WTC11 (cell line): Measurements from ENCODE around the gene FGF1. TPM values are rescaled to one million over a fixed set of nuclear protein-coding genes. Genes with fewer than 3 reads are reported as not detected.

Source experiments
- AFF4 ChIP-seq: sonication (generic); formaldehyde crosslinking; IDR thresholded peaks from 2 replicates; pipeline ENCODE4 v1.8.1; 2023; ENCODE audit warnings: mild to moderate bottlenecking, missing genetic modification reagents, borderline replicate concordance
- ATF1 ChIP-seq: sonication (generic); formaldehyde crosslinking; IDR thresholded peaks from 2 replicates; pipeline ENCODE4 v1.8.1; 2023; ENCODE audit warnings: mild to moderate bottlenecking, moderate library complexity, missing genetic modification reagents
- ATF3 ChIP-seq: sonication (generic); formaldehyde crosslinking; conservative IDR thresholded peaks from 2 replicates; pipeline ENCODE4 v1.8.1; 2022; ENCODE audit warnings: mild to moderate bottlenecking, missing genetic modification reagents
- ATF6 ChIP-seq: sonication (generic); formaldehyde crosslinking; IDR thresholded peaks from 2 replicates; pipeline ENCODE4 v1.8.1; 2023; ENCODE audit warnings: mild to moderate bottlenecking, missing genetic modification reagents
- E2F1 ChIP-seq: sonication (generic); formaldehyde crosslinking; IDR thresholded peaks from 2 replicates; pipeline ENCODE4 v1.8.0; 2022; ENCODE audit warnings: mild to moderate bottlenecking, missing genetic modification reagents
- E2F4 ChIP-seq: sonication (generic); formaldehyde crosslinking; IDR thresholded peaks from 2 replicates; pipeline ENCODE4 v1.8.1; 2022; ENCODE audit warnings: low read depth, mild to moderate bottlenecking, moderate library complexity, missing genetic modification reagents, borderline replicate concordance
- ESRRA ChIP-seq: sonication (generic); formaldehyde crosslinking; IDR thresholded peaks from 2 replicates; pipeline ENCODE4 v1.8.1; 2022; ENCODE audit warnings: mild to moderate bottlenecking, missing genetic modification reagents, borderline replicate concordance
- GABPB1 ChIP-seq: sonication (generic); formaldehyde crosslinking; IDR thresholded peaks from 2 replicates; pipeline ENCODE4 v1.8.1; 2023; ENCODE audit warnings: mild to moderate bottlenecking, missing genetic modification reagents
- GRHL2 ChIP-seq: fragments of 250-450 bp; sonication (Bioruptor Pico); IDR thresholded peaks from 2 replicates; pipeline ENCODE4 v1.8.0; 2022; ENCODE audit warnings: mild to moderate bottlenecking, moderate library complexity; ENCODE audit not compliant: insufficient replicate concordance, severe bottlenecking
- IRF1 ChIP-seq: sonication (generic); formaldehyde crosslinking; IDR thresholded peaks from 2 replicates; pipeline ENCODE4 v1.8.0; 2023; ENCODE audit warnings: missing genetic modification reagents
- MYBL2 ChIP-seq: sonication (generic); formaldehyde crosslinking; IDR thresholded peaks from 2 replicates; pipeline ENCODE4 v1.8.1; 2023; ENCODE audit warnings: mild to moderate bottlenecking, moderate library complexity, missing genetic modification reagents
- NFE2L1 ChIP-seq: sonication (generic); formaldehyde crosslinking; IDR thresholded peaks from 2 replicates; pipeline ENCODE4 v1.8.1; 2023; ENCODE audit warnings: missing genetic modification reagents
- NR2C2 ChIP-seq: sonication (generic); formaldehyde crosslinking; IDR thresholded peaks from 2 replicates; pipeline ENCODE4 v1.8.0; 2022; ENCODE audit warnings: mild to moderate bottlenecking, missing genetic modification reagents
- RORB ChIP-seq: fragments of 250-450 bp; sonication (Bioruptor Pico); IDR thresholded peaks from 2 replicates; pipeline ENCODE4 v1.9.0; 2021; ENCODE audit warnings: mild to moderate bottlenecking
- TEAD1 ChIP-seq: sonication (generic); formaldehyde crosslinking; IDR thresholded peaks from 2 replicates; pipeline ENCODE4 v1.8.0; 2022; ENCODE audit warnings: mild to moderate bottlenecking, missing genetic modification reagents
- USF1 ChIP-seq: sonication (generic); formaldehyde crosslinking; IDR thresholded peaks from 2 replicates; pipeline ENCODE4 v1.8.0; 2022; ENCODE audit warnings: mild to moderate bottlenecking, missing genetic modification reagents
- ZBTB21 ChIP-seq: sonication (generic); formaldehyde crosslinking; IDR thresholded peaks from 2 replicates; pipeline ENCODE4 v1.8.1; 2023; ENCODE audit warnings: mild to moderate bottlenecking, missing genetic modification reagents, borderline replicate concordance
- ZBTB43 ChIP-seq: sonication (generic); formaldehyde crosslinking; IDR thresholded peaks from 2 replicates; pipeline ENCODE4 v1.8.1; 2023; ENCODE audit warnings: mild to moderate bottlenecking, missing genetic modification reagents
- ZMAT4 ChIP-seq: fragments of 250-450 bp; sonication (Bioruptor Pico); IDR thresholded peaks from 2 replicates; pipeline ENCODE4 v1.9.0; 2021; ENCODE audit warnings: mild to moderate bottlenecking
- ZNF396 ChIP-seq: fragments of 250-450 bp; sonication (Bioruptor Pico); IDR thresholded peaks from 2 replicates; pipeline ENCODE4 v1.8.0; 2021; ENCODE audit warnings: mild to moderate bottlenecking, moderate library complexity, borderline replicate concordance
- ZNF423 ChIP-seq: fragments of 250-450 bp; sonication (Bioruptor Pico); IDR thresholded peaks from 2 replicates; pipeline ENCODE4 v2.1.2; 2022; ENCODE audit warnings: mild to moderate bottlenecking, moderate library complexity
- ZNF425 ChIP-seq: fragments of 250-450 bp; sonication (Bioruptor Pico); conservative IDR thresholded peaks from 2 replicates; pipeline ENCODE4 v1.9.0; 2021; ENCODE audit warnings: mild to moderate bottlenecking
- ZNF512 ChIP-seq: sonication (generic); formaldehyde crosslinking; IDR thresholded peaks from 2 replicates; pipeline ENCODE4 v1.8.1; 2022; ENCODE audit warnings: missing genetic modification reagents, borderline replicate concordance
- total RNA-seq: library from RNA; stranded (reverse); gene quantifications from 3 replicates; pipeline ENCODE4 v1.2.3, GENCODE V29; 2021

The FGF1 gene
- total RNA-seq, 1 experiment from 2014 or later = 0.55 TPM

GRCh38 chr5:142548739-142549275, 137.1 kb downstream of the FGF1 start (continued):
- TF ChIP-seq AFF4 (CRISPR knock-in tag) (no peak; the same call in 1 of the 2 replicates), ESRRA (CRISPR knock-in tag) (no peak), ZNF425 (CRISPR knock-in tag) (no peak), ATF6 (CRISPR knock-in tag) (no peak), E2F1 (CRISPR knock-in tag) (no peak), ZBTB21 (CRISPR knock-in tag) (no peak), ATF3 (CRISPR knock-in tag) (no peak), IRF1 (CRISPR knock-in tag) (no peak), NR2C2 (no peak), ZBTB43 (CRISPR knock-in tag) (no peak), ZNF423 (CRISPR knock-in tag) (no peak), E2F4 (CRISPR knock-in tag) (no peak), MYBL2 (CRISPR knock-in tag) (no peak), ATF1 (no peak), NFE2L1 (CRISPR knock-in tag) (no peak), GRHL2 (CRISPR knock-in tag) (no peak), ZMAT4 (no peak), ZNF512 (CRISPR knock-in tag) (no peak), RORB (no peak), ZNF396 (CRISPR knock-in tag) (no peak), TEAD1 (CRISPR knock-in tag) (no peak), GABPB1 (no peak), USF1 (CRISPR knock-in tag) (no peak)
